ENCODE results near the gene HS3ST5. TPM values are rescaled to one million over a fixed set of nuclear protein-coding genes. Genes with fewer than 3 reads are reported as not detected.
A peak's percentile ranks its signal among the peaks of the same experiment; 100 is the strongest.

Gene HS3ST5
- total and polyA plus RNA-seq, 4 donors: 0.02 to 0.18 (median 0.04) TPM; not detected in 1

- Histone ChIP-seq H3K4me1 (ENCODE audit: control insufficient read depth in 5 of 5, insufficient read depth in 5 of 5, low read length in 5 of 5) (peaks cover 0 to 7% (median 0%) of the 10 kb centered on the region in 5 donors), H3K27me3 (ENCODE audit: control insufficient read depth in 3 of 3, insufficient read depth in 3 of 3, low read length in 2 of 3) (peaks cover 0 to 3% (median 0%) of the 10 kb centered on the region in 3 donors), H3K27ac (ENCODE audit: low read depth in 1 of 2, low read length in 1 of 2) (no peak overlapping the region), H3K4me3 (no peak overlapping the region), H3K36me3 (ENCODE audit: control insufficient read depth in 4 of 4, insufficient read depth in 4 of 4, low read length in 4 of 4) (no peaks in the 10 kb centered on the region), H3K9me3 (ENCODE audit: control insufficient read depth in 4 of 4, insufficient read depth in 3 of 4, low read length in 3 of 4) (no peaks in the 10 kb centered on the region), H3K9ac (ENCODE audit: insufficient read depth in 1 of 2, low read length in 2 of 2) (no peak overlapping the region)
- no peak for ATAC-seq (ENCODE audit: insufficient read depth, low FRiP score)
- TF ChIP-seq CTCF (IDR thresholded peaks at IDR 0.05; ENCODE audit: control extremely low read depth, extremely low read depth): no peak
- DNase-seq: no peak
- 56 to 77% methylated on average over 1 of the region's 1 CpG for WGBS, 2 donors
These were observed 281.7 kb downstream of the HS3ST5 start for GRCh38 chr6:114061116-114061515.

GRCh38 chr6:114058435-114058834, 284.4 kb downstream of the HS3ST5 start:
- no peak overlapping the region for H3K9ac ChIP-seq (ENCODE audit: insufficient read depth in 1 of 2, low read length in 2 of 2)
- H3K4me1 ChIP-seq (ENCODE audit: control insufficient read depth in 5 of 5, insufficient read depth in 5 of 5, low read length in 5 of 5): peaks cover 0 to 17% (median 0%) of the 10 kb centered on the region in 5 donors
- no peaks in the 10 kb centered on the region for H3K9me3 ChIP-seq (ENCODE audit: control insufficient read depth in 4 of 4, insufficient read depth in 3 of 4, low read length in 3 of 4)
- TF ChIP-seq CTCF (IDR thresholded peaks at IDR 0.05; ENCODE audit: control extremely low read depth, extremely low read depth): no peak
- WGBS, 2 donors: 80 to 91% methylated on average over 4 of the region's 4 CpGs
- H3K36me3 ChIP-seq (ENCODE audit: control insufficient read depth in 4 of 4, insufficient read depth in 4 of 4, low read length in 4 of 4): no peaks in the 10 kb centered on the region
- no peak overlapping the region for H3K4me3 ChIP-seq
- DNase-seq: no peak
- no peaks in the 10 kb centered on the region for H3K27me3 ChIP-seq (ENCODE audit: control insufficient read depth in 3 of 3, insufficient read depth in 3 of 3, low read length in 2 of 3)
- ATAC-seq (ENCODE audit: insufficient read depth, low FRiP score): no peak
- no peak overlapping the region for H3K27ac ChIP-seq (ENCODE audit: low read depth in 1 of 2, low read length in 1 of 2)

DNA sequence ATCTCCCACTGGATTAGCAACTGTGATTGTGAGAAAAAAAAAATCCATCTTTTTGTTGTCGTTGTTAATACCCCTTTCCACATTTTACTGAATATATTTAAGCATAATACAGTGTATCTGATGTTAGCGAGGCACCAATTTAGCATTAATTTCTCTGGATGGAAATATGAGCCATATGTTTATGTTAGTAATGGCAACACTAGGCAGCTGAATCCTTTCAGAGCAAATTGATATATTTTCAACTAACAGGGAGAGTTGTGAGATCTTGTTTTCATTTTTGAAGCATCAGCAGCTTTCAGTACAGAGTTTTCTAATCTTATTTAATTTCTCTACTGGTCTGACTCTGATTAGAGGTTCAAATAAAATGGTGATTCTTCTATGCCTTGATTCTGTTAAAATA, 287.1 kb downstream of the HS3ST5 start:
- no peak overlapping the region for H3K27ac ChIP-seq (ENCODE audit: low read depth in 1 of 2, low read length in 1 of 2)
- peak in 2 of 3 donors; percentile 70 to 79 for DNase-seq

More for the DNA sequence above, 287.1 kb downstream of the HS3ST5 start:
- no peaks in the 10 kb centered on the region for H3K9me3 ChIP-seq (ENCODE audit: control insufficient read depth in 4 of 4, insufficient read depth in 3 of 4, low read length in 3 of 4)
- no peak overlapping the region for H3K4me3 ChIP-seq
- 67 to 86% methylated on average over 2 of the region's 2 CpGs for WGBS, 2 donors
- no peaks in the 10 kb centered on the region for H3K27me3 ChIP-seq (ENCODE audit: control insufficient read depth in 3 of 3, insufficient read depth in 3 of 3, low read length in 2 of 3)
- peaks cover 0 to 17% (median 2%) of the 10 kb centered on the region in 5 donors for H3K4me1 ChIP-seq (ENCODE audit: control insufficient read depth in 5 of 5, insufficient read depth in 5 of 5, low read length in 5 of 5)
- ATAC-seq (ENCODE audit: insufficient read depth, low FRiP score): no peak
- H3K9ac ChIP-seq (ENCODE audit: insufficient read depth in 1 of 2, low read length in 2 of 2): no peak overlapping the region
- TF ChIP-seq CTCF (IDR thresholded peaks at IDR 0.05; ENCODE audit: control extremely low read depth, extremely low read depth): no peak
- H3K36me3 ChIP-seq (ENCODE audit: control insufficient read depth in 4 of 4, insufficient read depth in 4 of 4, low read length in 4 of 4): no peaks in the 10 kb centered on the region
